T-helper 1 cell treated with Interleukin-12 subunit alpha and Interleukin-12 subunit beta and Interleukin-4 antibody, amounts not matched to agents 30 μg/mL and 1 μg/mL, for 36 hours (primary cell): Measurements from ENCODE around the gene SLC27A6.
"Not testable (repeated sequence)": the region's sequence is repeated elsewhere in the genome, so short reads cannot be mapped to it uniquely, and the experiment has no call there.

Experiments
- H3K27ac Mint-ChIP-seq: one replicate; pipeline ENCODE4 v1.8.0; 2021; ENCODE audit warnings: mild to moderate bottlenecking, mixed read lengths
- H3K27me3 Mint-ChIP-seq: one replicate; pipeline ENCODE4 v1.8.0; 2021; ENCODE audit warnings: low read depth, mixed read lengths
- H3K36me3 Mint-ChIP-seq: one replicate; pipeline ENCODE4 v1.8.0; 2021; ENCODE audit warnings: low read depth, mixed read lengths
- H3K4me1 Mint-ChIP-seq: one replicate; pipeline ENCODE4 v1.8.0; 2021; ENCODE audit warnings: low read depth, mixed read lengths
- H3K4me3 Mint-ChIP-seq: one replicate; pipeline ENCODE4 v1.8.0; 2021; ENCODE audit warnings: mild to moderate bottlenecking, moderate library complexity, mixed read lengths
- H3K9me3 Mint-ChIP-seq: one replicate; pipeline ENCODE4 v1.8.0; 2021; ENCODE audit warnings: mixed read lengths

SLC27A6 gene, protein sequence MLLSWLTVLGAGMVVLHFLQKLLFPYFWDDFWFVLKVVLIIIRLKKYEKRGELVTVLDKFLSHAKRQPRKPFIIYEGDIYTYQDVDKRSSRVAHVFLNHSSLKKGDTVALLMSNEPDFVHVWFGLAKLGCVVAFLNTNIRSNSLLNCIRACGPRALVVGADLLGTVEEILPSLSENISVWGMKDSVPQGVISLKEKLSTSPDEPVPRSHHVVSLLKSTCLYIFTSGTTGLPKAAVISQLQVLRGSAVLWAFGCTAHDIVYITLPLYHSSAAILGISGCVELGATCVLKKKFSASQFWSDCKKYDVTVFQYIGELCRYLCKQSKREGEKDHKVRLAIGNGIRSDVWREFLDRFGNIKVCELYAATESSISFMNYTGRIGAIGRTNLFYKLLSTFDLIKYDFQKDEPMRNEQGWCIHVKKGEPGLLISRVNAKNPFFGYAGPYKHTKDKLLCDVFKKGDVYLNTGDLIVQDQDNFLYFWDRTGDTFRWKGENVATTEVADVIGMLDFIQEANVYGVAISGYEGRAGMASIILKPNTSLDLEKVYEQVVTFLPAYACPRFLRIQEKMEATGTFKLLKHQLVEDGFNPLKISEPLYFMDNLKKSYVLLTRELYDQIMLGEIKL

DNA sequence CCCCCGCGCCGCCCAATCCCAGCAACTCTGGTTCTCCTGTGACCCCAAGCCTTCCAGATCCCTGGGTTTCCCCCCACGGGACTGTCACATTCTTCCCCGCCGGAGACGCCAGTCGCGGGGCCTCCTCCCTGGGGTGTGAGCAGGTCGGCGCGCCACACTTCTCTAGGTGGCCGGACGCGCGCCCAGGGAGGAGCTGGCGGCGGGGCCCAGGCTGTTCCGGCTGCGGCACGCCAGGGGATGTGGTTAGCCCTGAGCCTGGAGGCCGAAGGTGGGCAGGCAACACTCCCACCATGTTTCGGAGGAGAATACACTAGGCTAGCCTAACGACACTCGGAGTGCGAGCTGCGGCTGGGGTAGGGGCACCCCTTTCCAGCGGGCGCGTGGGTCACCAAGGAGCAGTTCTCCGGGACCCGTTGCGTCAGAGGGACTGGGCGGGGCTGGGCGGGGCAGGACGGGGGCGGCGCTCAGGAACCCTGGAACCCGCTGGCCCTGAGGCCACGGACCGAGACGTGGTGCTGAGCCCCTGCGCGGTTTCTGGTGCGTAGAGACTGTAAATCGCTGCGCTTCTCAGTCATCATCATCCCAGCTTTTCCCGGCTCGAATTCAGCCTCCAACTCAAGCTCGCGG, at the start of gene SLC27A6:
Gene SLC27A6, plus strand, starts transcription at position 478 of the 627 bp plus-strand sequence. CDS start 650 bp downstream, outside the sequence.
- Mint-ChIP-seq H3K4me1 (no peaks in the 10 kb centered on the region), H3K36me3 (no peaks in the 10 kb centered on the region), H3K27me3 (peaks cover 9% of the 10 kb centered on the region), H3K27ac (no peak within 1 kb of the TSS), H3K4me3 (no peak within 1 kb of the TSS), H3K9me3 (peaks cover 6% of the 10 kb centered on the region)

DNA sequence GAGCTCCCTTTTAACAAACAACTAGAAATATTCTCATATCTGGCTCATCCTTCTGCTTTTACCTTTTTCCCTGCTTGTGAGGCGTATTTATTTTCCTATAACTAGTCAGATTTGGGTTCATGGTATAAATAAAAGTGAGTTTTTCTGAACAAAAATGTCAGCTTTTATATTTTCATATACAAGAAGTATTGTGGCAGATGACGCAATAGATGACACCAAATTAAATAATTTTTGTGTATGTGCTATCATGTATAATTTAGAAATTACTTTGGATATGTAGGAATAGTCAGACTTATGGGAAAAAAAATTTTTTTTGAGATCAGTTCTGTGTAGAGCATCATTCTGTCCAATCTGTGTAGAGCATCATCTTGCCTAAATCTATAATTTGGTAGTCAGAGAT, 45.7 kb upstream of the SLC27A6 start:
- no peaks in the 10 kb centered on the region for H3K36me3 Mint-ChIP-seq
- H3K4me1 Mint-ChIP-seq: no peaks in the 10 kb centered on the region
- no peaks in the 10 kb centered on the region for H3K27me3 Mint-ChIP-seq
- H3K27ac Mint-ChIP-seq: no peak overlapping the region
- H3K9me3 Mint-ChIP-seq: no peaks in the 10 kb centered on the region
- H3K4me3 Mint-ChIP-seq: no peak overlapping the region

DNA sequence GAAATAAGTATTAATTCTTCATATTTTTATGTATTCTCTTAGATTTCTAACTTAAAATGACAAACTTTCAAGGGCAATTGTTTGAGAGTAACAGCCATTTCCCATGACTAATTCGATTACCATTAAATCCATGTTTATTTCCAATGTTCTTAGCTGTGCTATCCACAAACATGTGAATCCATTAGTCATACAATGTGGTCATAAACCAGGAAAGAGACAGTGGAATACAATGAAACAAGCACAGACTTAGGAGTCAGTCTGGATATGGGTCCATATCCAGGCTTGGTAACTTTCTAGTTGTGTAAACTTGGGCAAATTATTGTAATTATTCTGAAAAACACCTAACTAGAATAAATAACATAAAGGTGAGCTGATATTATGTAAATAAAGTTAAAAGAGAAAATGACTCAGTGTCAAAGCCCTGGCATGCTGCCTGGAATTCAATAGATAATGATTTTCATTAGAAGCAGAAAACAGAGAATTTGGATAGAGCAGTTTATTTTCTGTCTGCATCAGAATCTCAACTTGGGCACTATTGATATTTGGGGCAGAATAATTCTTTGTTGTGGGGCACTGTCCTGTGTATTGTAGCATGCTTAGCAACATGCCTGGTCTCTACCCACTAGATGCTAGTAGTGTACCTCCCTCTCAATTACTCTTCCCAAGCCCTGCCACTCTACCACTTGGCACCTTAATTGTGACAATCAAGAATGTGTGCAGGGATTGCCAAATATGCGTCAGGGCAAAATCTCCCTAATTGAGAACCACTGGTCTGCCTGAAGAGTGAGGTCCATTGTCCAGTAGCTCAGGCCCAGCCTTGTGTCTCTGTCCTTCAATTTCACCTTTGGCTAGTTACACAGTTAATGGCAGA, 44.7 kb upstream of the SLC27A6 start:
- H3K4me1 Mint-ChIP-seq: no peaks in the 10 kb centered on the region
- no peaks in the 10 kb centered on the region for H3K36me3 Mint-ChIP-seq
- H3K9me3 Mint-ChIP-seq: no peaks in the 10 kb centered on the region
- H3K4me3 Mint-ChIP-seq: no peak overlapping the region
- no peaks in the 10 kb centered on the region for H3K27me3 Mint-ChIP-seq
- H3K27ac Mint-ChIP-seq: no peak overlapping the region

DNA sequence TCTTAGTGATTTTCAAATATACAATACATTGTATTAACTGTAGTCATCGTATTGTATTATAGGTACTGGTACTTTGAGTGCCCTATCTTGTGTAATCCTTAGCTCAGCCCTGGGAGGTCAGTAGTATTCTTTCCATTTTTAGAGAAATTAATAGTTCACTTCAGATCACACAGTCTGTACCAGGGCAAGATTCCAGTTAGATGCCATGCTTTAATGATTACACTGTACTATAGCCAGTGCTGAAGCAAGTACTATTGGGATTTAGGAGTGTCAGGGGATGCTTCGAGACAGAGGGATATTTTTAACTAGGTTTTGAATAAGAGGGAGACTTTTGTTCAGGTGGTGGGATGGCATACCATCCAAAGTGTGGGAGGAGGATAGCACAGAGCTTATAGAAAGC, 41.0 kb upstream of the SLC27A6 start:
- Mint-ChIP-seq H3K9me3 (no peaks in the 10 kb centered on the region), H3K4me3 (no peak overlapping the region), H3K27me3 (no peaks in the 10 kb centered on the region), H3K36me3 (no peaks in the 10 kb centered on the region), H3K27ac (no peak overlapping the region), H3K4me1 (no peaks in the 10 kb centered on the region)

DNA sequence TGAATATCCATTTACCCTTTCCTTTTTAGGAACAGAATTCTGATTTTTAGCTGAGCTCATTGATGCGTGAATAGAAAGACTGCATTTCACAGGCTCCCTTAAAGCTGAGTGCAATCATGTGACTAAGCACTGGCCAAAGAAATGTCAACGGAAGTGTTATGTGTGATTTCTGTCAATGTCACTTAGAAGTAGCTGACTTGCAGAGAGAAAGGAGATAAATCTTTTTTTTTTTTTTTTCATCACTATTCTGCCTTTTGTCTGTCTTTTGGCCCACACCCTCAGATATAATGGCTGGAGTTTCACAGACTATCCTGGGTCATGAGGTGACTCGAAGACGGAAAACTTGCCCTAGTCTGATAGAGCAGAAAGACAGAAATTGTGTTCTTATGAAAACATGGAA, 39.3 kb upstream of the SLC27A6 start:
- Mint-ChIP-seq H3K4me3 (no peak overlapping the region), H3K27me3 (no peaks in the 10 kb centered on the region), H3K9me3 (no peaks in the 10 kb centered on the region), H3K36me3 (no peaks in the 10 kb centered on the region), H3K4me1 (no peaks in the 10 kb centered on the region), H3K27ac (no peak overlapping the region)

DNA sequence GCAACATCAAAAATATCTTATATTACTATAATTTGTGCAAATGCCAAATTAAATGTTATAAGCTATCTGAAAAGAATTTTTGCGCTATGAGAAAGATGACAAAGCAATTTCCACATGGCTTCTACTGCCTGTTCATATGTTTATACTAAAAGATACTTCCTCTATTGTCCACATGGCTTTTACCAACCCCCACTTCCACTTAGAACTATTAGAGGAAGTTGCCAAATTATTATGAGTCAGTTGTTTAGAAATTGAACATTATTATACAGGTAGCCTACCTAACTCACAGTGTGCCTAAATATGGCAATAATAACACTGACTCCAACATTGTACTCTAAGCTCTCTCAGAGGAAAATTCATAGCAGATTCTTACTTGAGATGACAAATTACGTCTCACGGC, 37.6 kb upstream of the SLC27A6 start:
- Mint-ChIP-seq H3K27me3 (no peaks in the 10 kb centered on the region), H3K36me3 (no peaks in the 10 kb centered on the region), H3K4me1 (no peaks in the 10 kb centered on the region), H3K9me3 (no peaks in the 10 kb centered on the region), H3K27ac (no peak overlapping the region), H3K4me3 (no peak overlapping the region)

DNA sequence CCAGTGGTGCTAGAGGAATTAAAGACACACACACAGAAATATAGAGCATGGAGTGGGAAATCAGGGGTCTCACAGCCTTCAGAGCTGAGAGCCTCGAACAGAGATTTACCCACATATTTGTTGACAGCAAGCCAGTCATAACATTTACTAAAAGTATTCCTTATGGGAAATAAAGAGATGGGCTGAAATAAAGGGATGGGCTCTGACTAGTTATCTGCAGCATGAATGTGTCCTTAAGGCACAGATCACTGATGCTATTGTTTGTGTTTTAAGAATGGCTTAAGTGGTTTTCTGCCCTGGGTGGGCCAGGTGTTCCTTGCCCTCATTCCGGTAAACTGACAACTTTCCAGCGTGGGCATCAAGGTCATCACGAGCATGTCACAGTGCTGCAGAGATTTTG, 33.1 kb upstream of the SLC27A6 start:
- not testable (repeated sequence) for H3K36me3 Mint-ChIP-seq, H3K27me3 Mint-ChIP-seq, H3K4me3 Mint-ChIP-seq, H3K9me3 Mint-ChIP-seq, H3K4me1 Mint-ChIP-seq, H3K27ac Mint-ChIP-seq

DNA sequence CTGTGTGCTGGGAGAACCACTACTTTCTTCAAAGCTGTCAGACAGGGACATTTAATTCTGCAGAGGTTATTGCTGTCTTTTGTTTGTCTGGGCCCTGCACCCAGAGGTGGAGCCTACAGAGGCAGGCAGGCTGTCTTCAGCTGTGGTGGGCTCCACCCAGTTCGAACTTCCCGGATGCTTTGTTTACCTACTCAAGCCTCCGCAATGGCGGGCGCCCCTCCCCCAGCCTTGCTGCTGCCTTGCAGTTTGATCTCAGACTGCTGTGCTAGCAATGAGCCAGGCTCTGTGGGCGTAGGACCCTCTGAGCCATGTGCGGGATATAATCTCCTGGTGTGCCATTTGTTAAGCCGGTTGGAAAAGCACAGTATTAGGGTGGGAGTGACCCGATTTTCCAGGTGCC, 22.2 kb upstream of the SLC27A6 start:
- H3K4me3 Mint-ChIP-seq, H3K27ac Mint-ChIP-seq, H3K9me3 Mint-ChIP-seq, H3K36me3 Mint-ChIP-seq, H3K4me1 Mint-ChIP-seq, H3K27me3 Mint-ChIP-seq: not testable (repeated sequence)

DNA sequence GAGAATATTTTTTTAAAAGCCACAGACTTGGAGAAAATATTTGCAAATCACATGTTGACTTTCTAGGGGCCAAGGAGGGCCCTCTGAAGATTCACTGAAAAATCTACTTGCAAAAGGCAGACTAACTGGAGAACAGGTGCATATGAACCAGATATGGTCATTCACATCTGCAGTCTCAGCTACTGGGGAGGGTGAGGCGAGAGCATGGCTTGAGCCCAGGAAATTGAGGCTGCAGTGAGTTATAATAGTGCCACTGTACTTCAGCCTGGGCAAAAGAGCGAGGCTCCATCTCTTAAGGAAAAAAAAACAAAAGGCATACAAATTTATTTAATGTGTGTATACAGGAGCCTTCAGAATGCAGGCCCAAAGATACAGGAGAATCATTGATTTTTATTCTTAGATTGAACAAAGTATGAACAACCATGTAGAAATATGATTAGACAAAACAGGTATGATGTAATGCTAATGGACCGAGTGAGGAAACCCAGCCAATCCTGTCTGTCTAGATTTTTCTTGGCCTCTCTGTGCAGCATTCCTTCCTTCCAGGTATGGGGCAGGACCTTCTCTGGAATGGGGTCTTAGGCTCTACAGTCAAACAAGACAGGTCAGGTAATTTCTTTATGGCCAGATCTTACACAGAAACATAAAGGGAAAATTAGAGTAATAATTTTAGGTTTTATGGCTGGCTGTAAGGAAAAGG, 15.3 kb upstream of the SLC27A6 start:
- Mint-ChIP-seq H3K27me3 (no peaks in the 10 kb centered on the region), H3K4me3 (no peak overlapping the region), H3K9me3 (no peaks in the 10 kb centered on the region), H3K36me3 (no peaks in the 10 kb centered on the region), H3K4me1 (no peaks in the 10 kb centered on the region), H3K27ac (no peak overlapping the region)

DNA sequence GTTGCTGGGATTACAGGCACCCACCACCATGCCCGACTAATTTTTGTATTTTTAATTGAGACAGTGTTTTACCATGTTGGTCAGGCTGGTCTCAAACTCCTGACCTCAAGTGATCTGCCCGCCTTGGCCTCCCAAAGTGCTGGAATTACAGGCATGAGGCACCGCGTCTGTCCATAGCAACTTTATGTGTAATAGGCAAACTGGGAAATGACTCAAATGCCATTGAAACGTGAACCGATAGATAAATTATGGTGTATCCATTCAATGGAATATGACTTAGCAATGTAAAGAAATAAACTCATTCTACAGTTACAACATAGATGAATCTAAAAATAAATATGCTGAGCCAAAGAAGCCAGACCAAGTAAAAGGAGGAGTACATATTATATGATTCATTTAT, 14.0 kb upstream of the SLC27A6 start:
- not testable (repeated sequence) for H3K27ac Mint-ChIP-seq, H3K9me3 Mint-ChIP-seq, H3K4me1 Mint-ChIP-seq, H3K36me3 Mint-ChIP-seq, H3K27me3 Mint-ChIP-seq, H3K4me3 Mint-ChIP-seq

DNA sequence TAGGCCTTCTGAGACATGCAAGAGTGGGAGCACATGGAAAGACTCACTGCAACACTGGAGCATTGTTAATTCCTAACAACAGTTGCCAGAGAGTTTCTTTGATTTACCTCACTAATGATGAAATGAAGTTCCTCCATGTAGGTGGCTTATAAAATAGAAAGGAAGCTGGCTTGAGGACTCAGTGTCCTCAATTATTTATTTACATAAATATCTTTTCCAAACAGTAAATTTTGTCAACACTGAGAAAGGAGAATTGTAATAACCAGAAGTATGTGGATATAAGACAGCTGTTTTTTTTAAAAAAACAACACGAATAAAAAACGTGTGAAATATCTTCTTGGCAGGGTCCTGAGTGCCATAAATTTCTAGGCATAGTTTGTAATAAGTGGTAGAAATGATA, 9.1 kb upstream of the SLC27A6 start:
- Mint-ChIP-seq H3K36me3 (no peaks in the 10 kb centered on the region), H3K4me1 (no peaks in the 10 kb centered on the region), H3K27me3 (no peaks in the 10 kb centered on the region), H3K27ac (no peak overlapping the region), H3K9me3 (peaks cover 3% of the 10 kb centered on the region), H3K4me3 (no peak overlapping the region)

DNA sequence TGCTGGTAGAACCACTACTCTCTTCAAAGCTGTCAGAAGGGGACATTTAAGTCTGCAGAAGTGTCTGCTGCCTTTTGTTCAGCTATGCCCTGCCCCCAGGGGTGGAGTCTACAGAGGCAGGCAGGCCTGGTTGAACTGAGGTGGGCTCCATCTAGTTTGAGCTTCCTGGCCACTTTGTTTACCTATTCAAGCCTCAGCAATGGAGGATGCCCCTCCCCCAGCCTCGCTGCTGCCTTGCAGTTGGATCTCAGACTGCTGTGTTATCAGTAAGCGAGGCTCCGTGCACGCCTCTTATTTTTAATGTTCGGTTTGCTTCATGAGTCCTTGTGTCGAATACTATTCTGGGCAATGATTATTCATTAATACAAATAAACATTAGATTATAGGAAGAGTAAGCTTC, 3.1 kb upstream of the SLC27A6 start:
- Mint-ChIP-seq H3K4me1 (no peaks in the 10 kb centered on the region), H3K4me3 (no peak overlapping the region), H3K27me3 (peaks cover 9% of the 10 kb centered on the region), H3K27ac (no peak overlapping the region), H3K9me3 (peaks cover 6% of the 10 kb centered on the region), H3K36me3 (no peaks in the 10 kb centered on the region)

DNA sequence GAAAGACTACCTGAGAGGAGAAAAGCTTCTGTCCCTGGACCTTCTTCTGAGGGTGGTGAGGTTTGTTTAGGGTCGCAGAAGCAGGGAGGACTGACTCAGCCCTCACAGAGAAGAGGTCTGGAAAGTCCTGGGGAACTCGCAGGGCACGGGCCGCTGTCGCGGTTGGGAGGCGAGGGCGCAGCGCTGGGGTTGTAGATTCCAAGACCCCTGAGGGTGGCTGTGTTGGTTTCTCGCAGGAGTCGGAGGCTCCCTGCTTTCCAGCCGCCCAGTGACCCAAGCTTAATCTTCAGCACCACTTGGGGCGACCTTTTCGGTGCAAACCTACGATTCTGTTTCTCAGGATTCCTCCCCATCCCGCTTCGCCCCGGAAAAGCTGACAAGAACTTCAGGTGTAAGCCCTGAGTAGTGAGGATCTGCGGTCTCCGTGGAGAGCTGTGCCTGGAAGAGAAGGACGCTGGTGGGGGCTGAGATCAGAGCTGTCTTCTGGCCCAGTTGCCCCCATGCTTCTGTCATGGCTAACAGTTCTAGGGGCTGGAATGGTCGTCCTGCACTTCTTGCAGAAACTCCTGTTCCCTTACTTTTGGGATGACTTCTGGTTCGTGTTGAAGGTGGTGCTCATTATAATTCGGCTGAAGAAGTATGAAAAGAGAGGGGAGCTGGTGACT, 482 bp downstream of the SLC27A6 start:
- no peak overlapping the region for H3K27ac Mint-ChIP-seq
- peaks cover 6% of the 10 kb centered on the region for H3K9me3 Mint-ChIP-seq
- H3K4me1 Mint-ChIP-seq: no peaks in the 10 kb centered on the region
- H3K36me3 Mint-ChIP-seq: no peaks in the 10 kb centered on the region
- H3K27me3 Mint-ChIP-seq: peaks cover 9% of the 10 kb centered on the region
- H3K4me3 Mint-ChIP-seq: no peak overlapping the region

DNA sequence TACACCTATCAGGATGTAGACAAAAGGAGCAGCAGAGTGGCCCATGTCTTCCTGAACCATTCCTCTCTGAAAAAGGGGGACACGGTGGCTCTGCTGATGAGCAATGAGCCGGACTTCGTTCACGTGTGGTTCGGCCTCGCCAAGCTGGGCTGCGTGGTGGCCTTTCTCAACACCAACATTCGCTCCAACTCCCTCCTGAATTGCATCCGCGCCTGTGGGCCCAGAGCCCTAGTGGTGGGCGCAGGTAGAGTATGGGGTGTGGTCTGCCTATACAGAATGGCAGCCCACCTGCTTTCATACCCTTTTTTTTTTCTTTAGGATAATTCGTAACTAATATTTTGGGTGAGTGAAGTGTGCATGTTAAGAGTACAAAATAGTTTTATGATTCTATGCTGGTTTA, 1.1 kb downstream of the SLC27A6 start:
- Mint-ChIP-seq H3K27me3 (peaks cover 9% of the 10 kb centered on the region), H3K36me3 (no peaks in the 10 kb centered on the region)

More for the DNA sequence above, 1.1 kb downstream of the SLC27A6 start:
- peaks cover 1% of the 10 kb centered on the region for H3K9me3 Mint-ChIP-seq
- no peak overlapping the region for H3K4me3 Mint-ChIP-seq
- H3K4me1 Mint-ChIP-seq: no peaks in the 10 kb centered on the region
- no peak overlapping the region for H3K27ac Mint-ChIP-seq
